ENCODE results near the gene PLAGL2. TPM values are rescaled to one million over a fixed set of nuclear protein-coding genes. Genes with fewer than 3 reads are reported as not detected.
"Not testable (repeated sequence)": the region's sequence is repeated elsewhere in the genome, so short reads cannot be mapped to it uniquely, and the experiment has no call there.

The PLAGL2 gene
- total RNA-seq, 1 experiment from 2014 or later: 3.3 TPM

DNA sequence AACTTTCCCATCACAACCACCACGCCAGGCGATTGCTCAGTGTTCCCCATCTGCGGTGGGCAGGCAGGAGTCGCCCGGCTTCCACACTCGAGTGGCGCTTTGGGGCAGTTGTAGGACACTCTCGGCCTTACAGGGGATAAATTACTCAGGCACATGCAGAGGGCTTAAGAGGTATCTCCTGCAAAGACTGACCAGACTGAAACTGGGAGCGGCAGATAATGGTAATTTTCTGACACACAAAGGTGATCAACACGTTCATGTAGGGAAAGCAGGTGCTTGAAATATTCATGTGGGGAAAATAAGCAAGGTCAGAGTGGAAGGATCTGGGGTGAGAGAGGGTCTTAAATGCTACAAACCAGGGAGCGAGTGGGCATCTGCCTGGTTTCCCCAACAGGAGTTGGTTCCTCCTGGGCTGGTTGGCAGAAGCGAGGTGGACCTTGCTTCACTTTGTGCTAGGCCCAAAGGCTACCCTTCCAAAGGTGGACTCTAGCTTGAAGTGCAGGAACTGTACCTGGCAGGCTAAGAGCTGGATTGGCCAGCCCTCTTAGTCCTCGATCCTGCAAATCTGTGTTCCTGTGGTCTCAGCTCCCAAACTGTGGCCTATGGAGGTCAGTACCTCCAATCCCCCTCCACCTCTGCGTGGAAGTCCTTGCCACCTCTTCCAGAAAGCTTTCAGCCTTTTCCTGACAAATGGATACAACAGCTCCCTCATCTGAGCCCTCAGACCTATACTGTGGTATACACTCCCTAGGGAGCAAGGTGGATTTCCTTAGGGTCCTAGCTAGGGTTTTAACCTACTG lies 16.7 kb downstream of the PLAGL2 start:
- Histone ChIP-seq H3K27ac (no peak overlapping the region; the same call in 1 of the 2 replicates), H3K27me3 (replicated peaks) (no peaks in the 10 kb centered on the region), H3K9me3 (replicated peaks) (0 out of 2 replicates have a peak, but pooled peaks cover 6% of the 10 kb centered on the region), H3K36me3 (peaks cover 35% of the 10 kb centered on the region), H3K4me1 (replicated peaks) (peaks cover 20% of the 10 kb centered on the region), H3K4me3 (peak overlapping the region; percentile 59)
- DNase-seq (ENCODE audit: low read depth in 1 of 2, low spot score in 2 of 2): no peak

DNA sequence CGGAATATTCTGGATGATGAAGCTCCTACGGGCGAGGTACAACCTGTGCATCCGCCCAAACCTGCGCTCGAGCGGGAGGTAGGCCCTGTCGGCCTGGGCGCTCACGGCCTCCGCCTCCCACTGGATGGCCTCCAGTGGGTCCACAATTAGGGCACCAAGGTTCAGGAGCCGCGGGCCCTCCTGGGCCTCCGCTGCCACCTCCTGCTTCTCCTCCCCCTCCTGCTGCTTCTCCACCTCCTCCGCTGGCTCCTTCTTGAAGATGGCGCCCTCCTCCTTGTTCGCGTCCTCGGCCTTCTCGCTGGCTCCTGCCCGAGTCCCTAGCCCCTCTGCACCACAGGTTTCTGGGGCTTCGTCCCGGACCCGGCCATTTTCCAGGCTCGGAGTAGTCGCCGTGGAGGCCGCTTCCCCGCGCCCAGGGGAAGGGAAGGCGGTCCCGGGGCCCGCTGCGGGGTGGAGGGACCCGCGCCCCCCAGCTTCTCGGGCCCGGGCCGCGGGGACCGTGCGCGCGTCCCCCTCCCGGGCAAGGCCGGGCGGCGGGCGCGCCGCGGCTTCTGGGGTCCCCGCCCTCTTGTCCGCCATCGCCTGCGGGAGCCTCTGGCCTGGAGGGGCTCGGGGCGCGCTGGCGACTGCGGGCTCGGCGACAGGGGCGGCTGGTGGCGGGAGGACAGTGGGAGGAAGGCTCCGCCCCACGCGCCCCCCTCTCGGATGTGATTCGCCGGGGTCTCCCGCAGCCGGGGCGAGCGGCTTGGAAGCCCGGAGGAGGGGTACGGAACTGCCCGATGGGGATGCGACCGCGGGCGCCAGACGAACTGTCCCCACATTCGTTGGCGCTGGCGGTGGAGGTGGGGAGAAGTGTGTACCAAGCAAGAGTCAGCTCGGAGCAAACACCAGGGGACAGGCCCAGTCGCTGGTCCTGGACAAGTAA lies 17.6 kb downstream of the PLAGL2 start:
- peak in 1 of 2 experiments; percentile 33 for DNase-seq (ENCODE audit: low read depth in 1 of 2, low spot score in 2 of 2)
- Histone ChIP-seq H3K36me3 (peaks cover 27% of the 10 kb centered on the region), H3K4me1 (replicated peaks) (peaks cover 20% of the 10 kb centered on the region), H3K27ac (peak overlapping the region; percentile 28), H3K27me3 (replicated peaks) (no peaks in the 10 kb centered on the region), H3K4me3 (peak overlapping the region; percentile 59), H3K9me3 (replicated peaks) (0 out of 2 replicates have a peak, but pooled peaks cover 6% of the 10 kb centered on the region)

GRCh38 chr20:32189123-32189410 lies 18.5 kb downstream of the PLAGL2 start:
- H3K4me3 ChIP-seq: no peak overlapping the region
- H3K36me3 ChIP-seq: peaks cover 25% of the 10 kb centered on the region
- 0 out of 2 replicates have a peak, but pooled peaks cover 6% of the 10 kb centered on the region for H3K9me3 ChIP-seq (replicated peaks)
- DNase-seq (ENCODE audit: low read depth in 1 of 2, low spot score in 2 of 2): no peak
- H3K4me1 ChIP-seq (replicated peaks): peaks cover 20% of the 10 kb centered on the region
- H3K27ac ChIP-seq: no peak overlapping the region
- no peaks in the 10 kb centered on the region for H3K27me3 ChIP-seq (replicated peaks)

- no peak for DNase-seq (ENCODE audit: low read depth in 1 of 2, low spot score in 2 of 2)
- Histone ChIP-seq H3K9me3 (replicated peaks) (0 out of 2 replicates have a peak, but pooled peaks cover 6% of the 10 kb centered on the region), H3K36me3 (peaks cover 25% of the 10 kb centered on the region), H3K27me3 (replicated peaks) (no peaks in the 10 kb centered on the region), H3K4me3 (no peak overlapping the region), H3K4me1 (replicated peaks) (peaks cover 20% of the 10 kb centered on the region), H3K27ac (no peak overlapping the region)
Measured at GRCh38 chr20:32188376-32189122, 19.0 kb downstream of the PLAGL2 start.

DNA sequence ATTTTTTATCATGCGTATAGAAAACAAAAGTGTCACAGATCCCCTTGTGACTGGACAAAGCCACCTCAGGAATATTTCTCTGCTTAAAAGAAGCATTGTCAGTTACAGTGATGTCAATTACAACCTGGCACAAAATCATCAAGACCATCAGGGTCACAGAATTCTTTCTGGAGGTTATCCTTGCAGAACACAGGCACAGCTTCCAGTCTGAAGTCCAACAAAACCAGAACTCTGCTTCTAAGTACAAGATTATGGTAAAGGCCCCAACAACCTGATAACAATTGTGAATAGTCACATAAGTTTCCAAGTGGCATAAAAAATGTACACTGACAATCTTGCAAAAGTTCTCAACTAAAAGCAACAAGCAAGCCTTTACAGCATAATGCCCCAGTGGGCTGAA lies 21.0 kb downstream of the PLAGL2 start:
- H3K4me1 ChIP-seq (replicated peaks): peaks cover 20% of the 10 kb centered on the region
- H3K9me3 ChIP-seq (replicated peaks): 0 out of 2 replicates have a peak, but pooled peaks cover 6% of the 10 kb centered on the region
- H3K27ac ChIP-seq: no peak overlapping the region
- peaks cover 21% of the 10 kb centered on the region for H3K36me3 ChIP-seq
- no peaks in the 10 kb centered on the region for H3K27me3 ChIP-seq (replicated peaks)
- H3K4me3 ChIP-seq: no peak overlapping the region
- no peak for DNase-seq (ENCODE audit: low read depth in 1 of 2, low spot score in 2 of 2)

DNA sequence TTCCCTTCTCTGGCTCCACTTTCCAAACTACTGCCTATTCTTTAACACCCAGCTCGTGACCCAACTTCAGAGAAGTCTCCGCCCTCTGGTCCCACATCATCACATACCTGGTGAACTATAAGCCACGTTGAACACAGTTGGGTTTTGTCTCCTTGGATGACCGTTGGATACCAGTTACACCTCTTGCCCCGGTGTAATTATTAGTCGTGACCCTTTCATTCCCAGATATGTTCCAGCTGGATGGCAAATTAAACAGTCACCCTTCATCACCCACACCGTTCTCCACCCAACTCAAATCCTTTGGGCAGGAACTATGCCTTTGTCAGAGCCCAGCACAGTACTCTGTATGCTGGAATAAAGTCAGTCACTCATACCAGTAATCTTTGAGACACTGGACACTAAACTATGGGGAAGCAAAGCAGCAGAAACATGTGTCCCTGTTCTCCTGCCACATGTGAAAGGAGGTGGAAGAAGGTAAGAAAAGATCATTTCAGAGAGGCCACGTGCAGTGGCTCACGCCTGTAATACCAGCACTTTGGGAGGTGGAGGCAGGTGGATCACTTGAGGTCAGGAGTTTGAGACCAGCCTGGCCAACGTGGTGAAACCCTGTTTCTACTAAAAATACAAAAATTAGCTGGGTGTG lies 22.5 kb downstream of the PLAGL2 start:
- Histone ChIP-seq H3K9me3 (replicated peaks) (0 out of 2 replicates have a peak, but pooled peaks cover 4% of the 10 kb centered on the region), H3K36me3 (peaks cover 18% of the 10 kb centered on the region), H3K4me1 (replicated peaks) (peaks cover 15% of the 10 kb centered on the region), H3K27ac (no peak overlapping the region), H3K4me3 (no peak overlapping the region), H3K27me3 (replicated peaks) (no peaks in the 10 kb centered on the region)
- no peak for DNase-seq (ENCODE audit: low read depth in 1 of 2, low spot score in 2 of 2)

DNA sequence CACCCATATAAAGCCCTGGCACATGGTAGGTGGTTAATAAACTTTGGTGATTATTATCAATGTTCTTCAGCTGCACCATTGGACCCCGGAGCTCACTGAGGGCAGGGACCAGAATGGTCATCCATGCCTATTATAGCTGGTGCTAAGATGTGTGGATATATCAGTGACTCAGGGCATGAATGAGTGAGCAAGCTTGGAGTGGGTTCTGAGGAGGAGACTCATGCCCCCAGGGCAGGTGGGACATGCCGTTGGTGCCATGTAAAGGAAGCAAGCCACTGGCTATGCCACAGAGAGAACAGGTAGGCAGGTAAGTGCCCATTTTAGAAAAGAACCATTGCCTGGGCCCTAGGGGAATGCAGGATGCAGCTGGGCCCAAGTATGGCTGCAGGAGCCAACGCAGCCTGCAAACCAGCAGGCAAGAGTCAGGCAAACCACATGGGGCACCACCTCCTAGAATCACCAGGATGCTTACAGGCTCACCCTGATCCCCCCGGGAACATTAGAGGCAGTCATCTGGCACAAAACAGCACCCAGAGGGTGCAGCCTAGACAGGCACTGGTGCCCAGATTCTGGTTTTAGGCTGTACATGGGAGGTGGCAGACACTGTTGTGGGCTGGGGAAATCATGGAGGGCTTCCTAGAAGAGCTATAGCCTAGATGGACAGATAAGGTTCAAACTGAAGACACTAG lies 23.5 kb downstream of the PLAGL2 start:
- H3K9me3 ChIP-seq (replicated peaks): no peaks in the 10 kb centered on the region
- no peaks in the 10 kb centered on the region for H3K27me3 ChIP-seq (replicated peaks)
- DNase-seq (ENCODE audit: low read depth in 1 of 2, low spot score in 2 of 2): no peak
- H3K36me3 ChIP-seq: peaks cover 8% of the 10 kb centered on the region
- no peak overlapping the region for H3K27ac ChIP-seq
- peaks cover 5% of the 10 kb centered on the region for H3K4me1 ChIP-seq (replicated peaks)
- no peak overlapping the region for H3K4me3 ChIP-seq

DNA sequence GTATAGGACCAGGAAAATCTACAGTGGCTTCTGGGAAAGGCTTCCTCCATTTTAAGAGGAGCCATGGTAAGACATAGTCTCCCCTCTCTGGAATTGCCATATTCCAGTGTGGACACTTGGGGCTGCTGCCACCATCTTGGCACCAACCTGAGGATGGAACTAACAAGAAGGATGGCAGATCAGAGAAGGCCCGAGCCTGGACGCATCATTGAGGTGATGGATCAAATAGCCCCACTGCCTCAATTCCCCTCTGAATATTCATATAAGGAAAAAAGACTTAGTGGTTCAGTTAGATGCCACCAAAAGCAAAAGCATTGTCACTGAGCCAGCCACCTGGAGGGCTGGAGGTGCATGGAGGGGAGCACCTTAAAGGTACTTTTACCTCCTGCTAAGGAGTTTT lies 25.9 kb downstream of the PLAGL2 start:
- no peaks in the 10 kb centered on the region for H3K4me1 ChIP-seq (replicated peaks)
- H3K36me3 ChIP-seq: no peaks in the 10 kb centered on the region
- H3K4me3 ChIP-seq: no peak overlapping the region
- no peaks in the 10 kb centered on the region for H3K9me3 ChIP-seq (replicated peaks)
- H3K27ac ChIP-seq: no peak overlapping the region
- no peak for DNase-seq (ENCODE audit: low read depth in 1 of 2, low spot score in 2 of 2)
- H3K27me3 ChIP-seq (replicated peaks): no peaks in the 10 kb centered on the region

GRCh38 chr20:32179934-32180333 lies 27.6 kb downstream of the PLAGL2 start:
- Histone ChIP-seq H3K4me3 (no peak overlapping the region), H3K27me3 (replicated peaks) (no peaks in the 10 kb centered on the region), H3K36me3 (no peaks in the 10 kb centered on the region), H3K4me1 (replicated peaks) (no peaks in the 10 kb centered on the region), H3K27ac (no peak overlapping the region), H3K9me3 (replicated peaks) (no peaks in the 10 kb centered on the region)
- no peak for DNase-seq (ENCODE audit: low read depth in 1 of 2, low spot score in 2 of 2)

DNA sequence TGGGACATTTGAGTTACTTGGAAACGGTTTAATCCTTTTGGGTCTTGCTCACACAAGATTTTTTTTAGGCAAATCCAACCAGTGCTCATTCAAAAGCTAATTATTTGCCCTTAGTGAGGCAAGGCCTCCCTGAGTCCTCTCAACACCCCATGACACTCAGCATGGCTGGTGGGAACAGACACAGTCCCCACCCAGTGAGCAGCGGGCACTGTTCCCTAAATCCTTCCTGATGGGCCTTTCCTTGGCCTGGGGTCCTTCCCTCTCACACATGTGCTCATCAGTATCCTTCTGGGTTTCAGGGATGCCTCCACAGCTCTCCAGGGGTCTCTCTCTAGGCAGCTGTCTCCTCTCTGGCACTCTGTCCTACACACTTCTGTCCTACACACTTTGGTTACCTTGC lies 28.0 kb downstream of the PLAGL2 start:
- H3K27me3 ChIP-seq (replicated peaks): no peaks in the 10 kb centered on the region
- no peak for DNase-seq (ENCODE audit: low read depth in 1 of 2, low spot score in 2 of 2)
- H3K4me3 ChIP-seq: no peak overlapping the region
- H3K9me3 ChIP-seq (replicated peaks): no peaks in the 10 kb centered on the region
- H3K36me3 ChIP-seq: no peaks in the 10 kb centered on the region
- H3K27ac ChIP-seq: no peak overlapping the region
- no peaks in the 10 kb centered on the region for H3K4me1 ChIP-seq (replicated peaks)

- not testable (repeated sequence) for DNase-seq (ENCODE audit: low read depth in 1 of 2, low spot score in 2 of 2); H3K36me3 ChIP-seq; H3K4me3 ChIP-seq; H3K27me3 ChIP-seq (replicated peaks); H3K27ac ChIP-seq; H3K9me3 ChIP-seq (replicated peaks); H3K4me1 ChIP-seq (replicated peaks)
Measured at GRCh38 chr20:32177696-32178095, 29.8 kb downstream of the PLAGL2 start.

DNA sequence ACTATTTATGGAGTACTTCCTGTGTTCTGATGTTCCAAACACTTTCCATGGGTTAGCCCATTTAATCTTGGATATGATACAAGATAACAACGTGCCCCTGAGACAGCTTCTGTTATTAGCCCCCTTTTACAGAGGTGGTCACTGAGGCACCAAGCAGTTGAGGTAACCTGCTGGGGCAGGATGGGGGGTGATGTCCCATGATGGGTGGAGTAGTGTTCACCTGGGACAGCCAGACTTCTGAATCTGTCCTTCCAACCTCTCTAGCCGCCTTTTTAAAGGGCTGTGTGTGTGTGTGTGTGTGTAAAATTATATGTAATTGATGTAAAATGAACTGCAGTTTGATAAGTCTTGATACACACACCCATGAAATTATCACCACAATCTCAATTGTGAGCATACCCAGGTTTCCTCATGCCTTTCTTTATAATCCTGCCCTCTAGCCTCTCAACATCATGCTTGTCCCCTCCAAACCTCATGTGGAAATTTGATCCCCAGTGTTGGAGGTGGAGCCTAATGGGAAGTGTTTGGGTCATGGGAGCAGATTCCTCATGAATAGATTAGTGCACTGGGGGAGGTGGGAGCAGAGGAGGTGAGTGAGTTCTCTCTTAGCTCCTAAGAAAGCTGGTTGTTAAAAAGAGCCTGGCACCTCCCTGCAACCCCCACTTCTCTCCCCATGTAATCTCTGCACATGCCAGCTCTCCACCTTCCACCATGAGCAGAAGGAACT lies 39.2 kb downstream of the PLAGL2 start:
- Histone ChIP-seq H3K27me3 (replicated peaks) (no peaks in the 10 kb centered on the region), H3K9me3 (replicated peaks) (no peaks in the 10 kb centered on the region), H3K27ac (no peak overlapping the region), H3K36me3 (peaks cover 29% of the 10 kb centered on the region), H3K4me3 (no peak overlapping the region), H3K4me1 (replicated peaks) (no peaks in the 10 kb centered on the region)
- no peak for DNase-seq (ENCODE audit: low read depth in 1 of 2, low spot score in 2 of 2)

Data from SJSA1 (cell line).